ENCODE data around the gene CST7. TPM values are rescaled to one million over a fixed set of nuclear protein-coding genes. Genes with fewer than 3 reads are reported as not detected.

Gene CST7
- total RNA-seq, 6 experiments from 2014 or later: 1.1 to 4.6 (median 1.5) TPM

- no peak for TF ChIP-seq CTCF (IDR thresholded peaks at IDR 0.05)
- TF ChIP-seq POLR2A (IDR thresholded peaks at IDR 0.05): peak; percentile 4
- no peak overlapping the region for H3K27ac ChIP-seq
- WGBS (ENCODE audit: insufficient coverage, low coverage, low lambda C conversion rate, missing lambda C conversion rate): 32% methylated on average over 4 of the region's 8 CpGs
- H3K4me3 ChIP-seq: no peak overlapping the region
- H3K4me1 ChIP-seq: peaks cover 0 to 26% (median 0%) of the 10 kb centered on the region in 4 donors
- intact Hi-C loops (cut with DNase I): no loop called here
- H3K9me3 ChIP-seq: no peaks in the 10 kb centered on the region
- DNase-seq: no peak
- ATAC-seq: no peak
- H3K36me3 ChIP-seq: peaks cover 0 to 11% (median 8%) of the 10 kb centered on the region in 4 donors
- H3K27me3 ChIP-seq: no peaks in the 10 kb centered on the region
Observed at GRCh38 chr20:24953209-24953575, 4.1 kb downstream of the CST7 start.

- intact Hi-C loops (cut with DNase I): no loop called here
- no peak for ATAC-seq
- peaks cover 0 to 15% (median 9%) of the 10 kb centered on the region in 4 donors for H3K36me3 ChIP-seq
- 81% methylated on average over 9 of the region's 16 CpGs for WGBS (ENCODE audit: insufficient coverage, low coverage, low lambda C conversion rate, missing lambda C conversion rate)
- no peaks in the 10 kb centered on the region for H3K9me3 ChIP-seq
- peak in 1 of 3 donors; percentile 45 for DNase-seq
- no peak overlapping the region for H3K27ac ChIP-seq
- no peak overlapping the region for H3K4me3 ChIP-seq
- TF ChIP-seq CTCF (IDR thresholded peaks at IDR 0.05) (no peak), POLR2A (IDR thresholded peaks at IDR 0.05) (no peak)
- peaks cover 0 to 26% (median 0%) of the 10 kb centered on the region in 4 donors for H3K4me1 ChIP-seq
- no peaks in the 10 kb centered on the region for H3K27me3 ChIP-seq
Observed at GRCh38 chr20:24953621-24954133, 4.6 kb downstream of the CST7 start.

GRCh38 chr20:24954151-24954550, 5.1 kb downstream of the CST7 start:
- DNase-seq (no peak), ATAC-seq (no peak)
- Histone ChIP-seq H3K36me3 (peaks cover 0 to 18% (median 10%) of the 10 kb centered on the region in 4 donors), H3K9me3 (no peaks in the 10 kb centered on the region), H3K27me3 (no peaks in the 10 kb centered on the region), H3K4me3 (no peak overlapping the region), H3K4me1 (peaks cover 0 to 26% (median 0%) of the 10 kb centered on the region in 4 donors), H3K27ac (no peak overlapping the region)
- intact Hi-C loops (cut with DNase I): no loop called here
- WGBS (ENCODE audit: insufficient coverage, low coverage, low lambda C conversion rate, missing lambda C conversion rate): 65% methylated on average over 4 of the region's 8 CpGs
- TF ChIP-seq CTCF (IDR thresholded peaks at IDR 0.05): no peak
- no peak for TF ChIP-seq POLR2A (IDR thresholded peaks at IDR 0.05)

GRCh38 chr20:24954566-24954965, 5.5 kb downstream of the CST7 start:
- Histone ChIP-seq H3K27me3 (no peaks in the 10 kb centered on the region), H3K9me3 (no peaks in the 10 kb centered on the region), H3K27ac (no peak overlapping the region), H3K4me1 (peaks cover 0 to 26% (median 0%) of the 10 kb centered on the region in 4 donors), H3K4me3 (no peak overlapping the region), H3K36me3 (peaks cover 0 to 21% (median 13%) of the 10 kb centered on the region in 4 donors)
- ATAC-seq (no peak), DNase-seq (no peak)
- 74% methylated on average over 2 of the region's 2 CpGs for WGBS (ENCODE audit: insufficient coverage, low coverage, low lambda C conversion rate, missing lambda C conversion rate)
- intact Hi-C loops (cut with DNase I): no loop called here
- TF ChIP-seq CTCF (IDR thresholded peaks at IDR 0.05) (no peak), POLR2A (IDR thresholded peaks at IDR 0.05) (no peak)

Measured in right lobe of liver (tissue), 6 donors.